ENCODE measurements around the gene KIF22. TPM values are rescaled to one million over a fixed set of nuclear protein-coding genes. Genes with fewer than 3 reads are reported as not detected.

KIF22 gene
- total and polyA plus RNA-seq, 9 of the 15 experiments (the other 6 are each of a cell fraction or from before 2014, with no cell fraction given), result 8.7 to 232 (median 131) TPM

DNA sequence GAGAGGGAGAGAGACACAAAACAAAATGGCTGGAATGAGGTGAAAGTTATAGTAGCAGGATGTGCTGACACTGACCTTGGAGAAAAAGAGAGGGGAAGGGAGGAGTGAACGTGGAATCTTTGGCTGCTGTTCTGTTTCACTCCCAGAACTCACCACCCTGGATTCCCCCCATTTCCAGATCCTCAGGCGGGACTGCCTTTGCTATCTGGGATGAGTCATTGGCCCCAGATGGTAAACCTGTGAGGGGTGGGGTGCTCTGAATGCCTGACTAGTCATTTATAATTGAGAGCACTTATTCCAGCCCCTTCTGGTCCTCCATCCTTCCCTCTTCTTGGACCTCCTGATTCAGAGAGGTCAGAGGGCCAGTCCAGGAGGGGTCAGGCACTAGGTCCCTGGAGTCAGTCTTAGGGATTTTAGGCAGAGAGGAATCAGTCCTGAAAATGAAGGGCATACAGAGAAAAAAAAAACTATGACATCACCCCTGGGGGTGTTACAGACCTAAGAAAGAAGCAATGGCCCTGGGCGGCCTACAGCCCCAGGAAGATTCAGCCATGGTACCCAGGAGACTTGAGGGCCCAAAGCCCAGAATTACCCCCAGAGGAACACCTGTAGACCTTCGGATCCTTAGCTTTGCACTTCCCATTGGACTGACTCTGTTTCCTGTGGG is 14.7 kb upstream of the KIF22 start (continued):
- TF ChIP-seq CEBPG (CRISPR knock-in tag; IDR thresholded peaks at IDR 0.05) (no peak), CEBPG (tag; conservative IDR thresholded peaks at IDR 0.05 in 1 of 2, IDR thresholded peaks at IDR 0.05 in 1 of 2) (no peak), HMBOX1 (IDR thresholded peaks at IDR 0.05) (peak; percentile 78; the same call in 1 of the 2 replicates), FOSL1 (tag; conservative IDR thresholded peaks at IDR 0.05) (peak; percentile 88)
- TF ChIP-seq, protein P1, sequence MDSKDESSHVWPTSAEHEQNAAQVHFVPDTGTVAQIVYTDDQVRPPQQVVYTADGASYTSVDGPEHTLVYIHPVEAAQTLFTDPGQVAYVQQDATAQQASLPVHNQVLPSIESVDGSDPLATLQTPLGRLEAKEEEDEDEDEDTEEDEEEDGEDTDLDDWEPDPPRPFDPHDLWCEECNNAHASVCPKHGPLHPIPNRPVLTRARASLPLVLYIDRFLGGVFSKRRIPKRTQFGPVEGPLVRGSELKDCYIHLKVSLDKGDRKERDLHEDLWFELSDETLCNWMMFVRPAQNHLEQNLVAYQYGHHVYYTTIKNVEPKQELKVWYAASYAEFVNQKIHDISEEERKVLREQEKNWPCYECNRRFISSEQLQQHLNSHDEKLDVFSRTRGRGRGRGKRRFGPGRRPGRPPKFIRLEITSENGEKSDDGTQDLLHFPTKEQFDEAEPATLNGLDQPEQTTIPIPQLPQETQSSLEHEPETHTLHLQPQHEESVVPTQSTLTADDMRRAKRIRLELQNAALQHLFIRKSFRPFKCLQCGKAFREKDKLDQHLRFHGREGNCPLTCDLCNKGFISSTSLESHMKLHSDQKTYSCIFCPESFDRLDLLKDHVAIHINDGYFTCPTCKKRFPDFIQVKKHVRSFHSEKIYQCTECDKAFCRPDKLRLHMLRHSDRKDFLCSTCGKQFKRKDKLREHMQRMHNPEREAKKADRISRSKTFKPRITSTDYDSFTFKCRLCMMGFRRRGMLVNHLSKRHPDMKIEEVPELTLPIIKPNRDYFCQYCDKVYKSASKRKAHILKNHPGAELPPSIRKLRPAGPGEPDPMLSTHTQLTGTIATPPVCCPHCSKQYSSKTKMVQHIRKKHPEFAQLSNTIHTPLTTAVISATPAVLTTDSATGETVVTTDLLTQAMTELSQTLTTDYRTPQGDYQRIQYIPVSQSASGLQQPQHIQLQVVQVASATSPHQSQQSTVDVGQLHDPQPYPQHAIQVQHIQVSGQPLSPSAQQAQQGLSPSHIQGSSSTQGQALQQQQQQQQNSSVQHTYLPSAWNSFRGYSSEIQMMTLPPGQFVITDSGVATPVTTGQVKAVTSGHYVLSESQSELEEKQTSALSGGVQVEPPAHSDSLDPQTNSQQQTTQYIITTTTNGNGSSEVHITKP (IDR thresholded peaks at IDR 0.05; ENCODE audit: partially characterized antibody), result peak; percentile 68
- TF ChIP-seq, protein P2, sequence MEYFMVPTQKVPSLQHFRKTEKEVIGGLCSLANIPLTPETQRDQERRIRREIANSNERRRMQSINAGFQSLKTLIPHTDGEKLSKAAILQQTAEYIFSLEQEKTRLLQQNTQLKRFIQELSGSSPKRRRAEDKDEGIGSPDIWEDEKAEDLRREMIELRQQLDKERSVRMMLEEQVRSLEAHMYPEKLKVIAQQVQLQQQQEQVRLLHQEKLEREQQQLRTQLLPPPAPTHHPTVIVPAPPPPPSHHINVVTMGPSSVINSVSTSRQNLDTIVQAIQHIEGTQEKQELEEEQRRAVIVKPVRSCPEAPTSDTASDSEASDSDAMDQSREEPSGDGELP (CRISPR knock-in tag; IDR thresholded peaks at IDR 0.05; ENCODE audit: borderline replicate concordance), result peak; percentile 32; the same call in 1 of the 2 replicates

Data from K562 (cell line).